NCI-H1436 (cell line): Measurements from ENCODE around the gene TBX5.

Experiments used
- DNase-seq: peaks from one replicate; lab custom pipeline; 2025; lab: John Stamatoyannopoulos, UW

The TBX5 gene

GRCh38 chr12:114319422-114319821 is 86.5 kb downstream of the TBX5 start:
- DNase-seq: no peak

- DNase-seq: no peak
Observed at GRCh38 chr12:114318984-114319383, 87.0 kb downstream of the TBX5 start.

GRCh38 chr12:114316076-114316475 is 89.9 kb downstream of the TBX5 start:
- no peak for DNase-seq

- DNase-seq: no peak
Observed at GRCh38 chr12:114314974-114315720, 90.8 kb downstream of the TBX5 start.

GRCh38 chr12:114314403-114314802 is 91.5 kb downstream of the TBX5 start:
- DNase-seq: no peak

GRCh38 chr12:114313910-114314309 is 92.0 kb downstream of the TBX5 start:
- no peak for DNase-seq

- no peak for DNase-seq
Observed at GRCh38 chr12:114311974-114312373, 94.0 kb downstream of the TBX5 start.

- DNase-seq: no peak
Observed at GRCh38 chr12:114306646-114307045, 99.3 kb downstream of the TBX5 start.

GRCh38 chr12:114305446-114305845 is 100.5 kb downstream of the TBX5 start:
- DNase-seq: no peak
